B cell (primary cell): ENCODE measurements around the gene CFAP54.

Experiments used
- CTCF ChIP-seq: fragments of 200-600 bp; IDR thresholded peaks from one replicate; pipeline ENCODE4 v1.8.0; 2022; ENCODE audit warnings: antibody characterized with exemption, mild to moderate bottlenecking
- EZH2 ChIP-seq: IDR thresholded peaks from 2 replicates; pipeline ENCODE4 v1.6.1; 2012; ENCODE audit warnings: borderline replicate concordance, low read depth, mild to moderate bottlenecking, moderate library complexity, low read length; ENCODE audit not compliant: insufficient read depth, poor library complexity, severe bottlenecking

- no peak for TF ChIP-seq CTCF
- TF ChIP-seq EZH2 = no peak
Observed at GRCh38 chr12:96506776-96507175, 17.4 kb downstream of the CFAP54 start.
